Measurements from ENCODE around the gene DAZL.

DAZL gene

GRCh38 chr3:16589867-16590624, 15.2 kb downstream of the DAZL start:
- no peak for DNase-seq

DNA sequence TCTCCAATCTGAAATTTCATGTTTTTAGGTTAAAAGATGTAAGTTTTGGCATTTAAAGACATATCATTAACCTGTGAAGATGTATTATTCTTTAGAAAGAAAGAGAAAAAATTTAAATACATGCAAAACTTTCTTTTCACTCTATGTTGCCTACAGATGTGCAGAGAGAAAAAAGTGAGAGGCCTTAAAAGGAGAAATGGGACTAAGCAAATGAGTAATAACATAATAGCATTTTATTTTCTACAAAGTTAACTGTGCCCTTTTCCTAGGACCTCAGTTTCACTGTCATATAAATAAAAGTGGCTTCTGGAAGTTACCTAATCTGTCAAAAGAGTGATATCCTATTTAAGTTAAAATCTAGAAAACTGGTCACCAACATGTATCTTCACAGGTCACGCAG, 16.1 kb downstream of the DAZL start:
- no peak for DNase-seq

GRCh38 chr3:16587681-16588060, 17.6 kb downstream of the DAZL start:
- DNase-seq: no peak

- DNase-seq: no peak
These were observed 18.1 kb downstream of the DAZL start for GRCh38 chr3:16587047-16587680.

GRCh38 chr3:16584880-16585279, 20.3 kb downstream of the DAZL start:
- DNase-seq: no peak

- DNase-seq: no peak
These were observed 21.7 kb downstream of the DAZL start for GRCh38 chr3:16583551-16583950.

- no peak for DNase-seq
These were observed 35.1 kb downstream of the DAZL start for GRCh38 chr3:16570113-16570512.

DNA sequence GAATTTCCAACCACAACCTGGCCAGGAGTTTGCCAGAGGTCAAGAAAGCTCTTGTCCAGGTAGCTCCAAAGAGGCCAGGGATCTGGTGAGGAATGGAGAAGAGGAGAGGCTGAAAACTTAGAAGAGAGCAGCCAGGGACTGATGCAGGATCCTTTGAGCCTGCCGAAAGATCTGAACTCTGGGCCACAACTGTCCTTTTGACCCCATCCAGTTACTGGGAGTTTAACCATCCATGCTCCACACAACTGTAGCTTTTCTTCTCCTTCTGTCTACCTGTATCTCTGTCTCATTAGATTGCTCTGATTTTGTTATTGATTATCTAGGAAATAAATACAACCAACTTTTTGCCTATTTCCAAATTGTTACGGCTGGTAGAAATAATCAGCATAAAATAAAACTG, 36.7 kb downstream of the DAZL start:
- DNase-seq: no peak

GRCh38 chr3:16568115-16568514, 37.1 kb downstream of the DAZL start:
- DNase-seq: no peak

GRCh38 chr3:16559653-16560365, 45.4 kb downstream of the DAZL start:
- DNase-seq: no peak

GRCh38 chr3:16554126-16554525, 51.1 kb downstream of the DAZL start:
- no peak for DNase-seq

DNA sequence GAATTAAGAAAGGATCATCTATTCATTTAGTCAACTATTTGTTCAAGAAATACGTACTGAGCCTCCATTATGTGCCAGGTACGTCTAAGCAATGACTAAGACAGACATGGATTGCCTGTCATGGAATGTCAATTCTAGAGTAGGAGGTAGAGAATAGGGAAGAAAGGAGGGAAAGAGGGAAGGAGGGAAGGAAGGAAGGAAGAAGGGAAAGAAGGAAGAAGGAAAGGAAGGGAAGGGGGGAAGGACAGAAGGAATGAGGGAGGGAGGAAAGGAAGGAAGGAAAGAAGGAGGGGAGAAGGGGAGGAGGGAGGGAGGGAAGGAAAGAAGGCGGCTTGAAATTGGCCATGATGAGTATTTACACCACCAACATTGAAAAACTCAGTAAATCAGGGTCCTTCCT, 52.5 kb downstream of the DAZL start:
- no peak for DNase-seq

DNA sequence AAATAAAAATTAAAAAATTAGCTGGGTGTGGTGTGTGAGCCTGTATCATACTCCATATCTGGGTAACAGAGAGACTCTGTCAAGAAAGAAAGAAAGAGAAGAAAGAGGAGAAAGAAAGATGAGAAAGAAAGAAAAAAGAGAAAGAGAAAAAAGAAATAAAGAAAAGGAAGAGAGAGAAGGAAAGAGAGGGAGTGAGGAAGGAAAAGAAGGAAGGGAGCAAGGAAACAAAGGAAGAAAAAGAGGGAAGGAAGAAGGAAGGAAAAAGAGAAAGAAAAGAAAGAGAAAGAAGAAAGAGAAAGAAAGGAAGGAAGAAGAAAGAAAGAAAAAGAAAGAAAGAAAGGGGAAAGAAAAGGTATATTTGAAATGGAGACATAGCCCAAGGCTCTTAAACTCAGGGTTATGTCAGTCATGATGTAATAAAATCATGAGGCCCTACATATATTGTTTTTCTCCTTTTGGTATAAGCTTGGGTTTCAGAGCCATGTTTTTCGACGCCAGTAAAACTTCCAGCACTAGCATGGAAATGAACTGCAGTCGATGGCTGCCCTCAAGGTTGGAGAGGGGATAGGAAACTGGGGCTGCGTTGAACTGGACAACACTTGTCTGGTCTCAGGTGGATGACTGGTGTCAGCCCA, 53.8 kb downstream of the DAZL start:
- DNase-seq: no peak

GRCh38 chr3:16550676-16551341, 54.4 kb downstream of the DAZL start:
- peak; percentile 79 for DNase-seq

DNA sequence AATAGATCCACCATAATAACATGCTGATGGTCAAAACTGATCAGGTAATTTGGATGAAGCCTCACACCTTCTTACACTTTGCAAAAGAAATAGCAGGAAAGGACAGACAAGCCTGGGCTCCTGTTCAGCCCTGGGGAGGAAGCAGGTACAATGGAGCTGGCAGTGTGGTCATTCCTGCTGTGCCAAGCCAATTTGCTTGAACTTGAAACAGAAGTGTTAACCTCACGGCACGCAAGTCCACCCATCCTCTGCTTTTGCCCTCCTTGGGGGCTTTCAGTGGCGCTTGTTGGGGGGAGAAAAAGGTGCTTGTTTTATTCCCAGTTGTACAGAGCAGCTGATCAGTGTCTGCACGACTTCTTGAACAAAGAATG, 54.9 kb downstream of the DAZL start:
- DNase-seq: no peak

DNA sequence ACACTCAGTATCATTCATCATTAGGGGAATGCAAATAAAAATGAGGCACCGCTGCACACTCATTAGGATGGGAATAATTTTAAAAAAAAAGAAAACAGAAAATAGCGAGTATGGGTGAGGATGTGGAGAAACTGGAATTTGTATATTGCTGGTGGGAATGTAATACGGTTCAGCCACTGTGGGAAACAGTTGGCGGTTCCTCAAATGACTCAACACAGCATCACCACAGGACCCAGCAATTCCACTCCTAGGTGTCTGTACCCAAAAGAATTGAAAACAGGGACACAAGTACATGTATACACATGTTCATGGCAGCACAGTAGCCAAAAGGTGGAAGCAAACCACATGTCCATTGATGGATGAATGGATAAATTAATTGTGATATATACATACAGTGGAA, 56.5 kb downstream of the DAZL start:
- DNase-seq: no peak

- DNase-seq: no peak
These were observed 57.5 kb downstream of the DAZL start for GRCh38 chr3:16547561-16548357.

DNA sequence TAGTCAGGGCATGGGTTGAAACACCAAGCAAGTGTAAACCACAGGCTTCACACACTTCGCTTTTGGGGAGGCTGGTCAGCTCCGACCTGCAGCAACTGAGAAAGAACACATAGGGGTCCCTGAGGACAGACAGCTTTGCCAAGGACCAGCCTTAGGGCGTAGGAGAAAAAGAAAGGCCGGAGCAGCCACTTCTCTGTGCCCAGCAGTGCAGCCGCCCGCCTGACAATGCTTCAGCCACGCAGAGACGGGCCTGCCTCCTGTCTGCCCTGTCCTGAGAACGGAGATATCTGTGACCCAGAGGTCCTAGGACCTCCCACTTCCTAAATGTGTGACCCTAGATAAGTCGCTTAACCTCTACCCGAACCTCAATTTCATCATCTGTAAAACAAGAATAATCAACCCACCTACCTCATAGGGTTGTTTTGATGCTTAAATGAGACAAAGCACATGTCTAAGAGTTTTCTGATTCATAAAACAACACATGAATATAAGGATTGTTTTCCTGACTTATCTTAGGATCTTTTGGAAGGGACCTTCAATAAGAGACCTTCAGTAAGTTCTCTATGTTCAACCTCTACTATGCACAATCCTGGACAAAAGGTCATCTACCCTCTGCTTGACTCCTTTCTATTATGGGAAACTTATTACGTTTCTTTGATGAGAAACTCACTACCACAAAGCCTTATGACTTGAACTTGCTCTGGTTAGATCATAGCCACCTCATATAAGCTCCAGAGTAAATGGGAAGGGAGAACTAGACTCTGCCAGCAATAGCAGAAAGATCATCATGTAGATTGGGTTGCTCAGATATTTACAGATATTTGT, 58.8 kb downstream of the DAZL start:
- no peak for DNase-seq

- DNase-seq: no peak
These were observed 59.6 kb downstream of the DAZL start for GRCh38 chr3:16545413-16546185.

DNA sequence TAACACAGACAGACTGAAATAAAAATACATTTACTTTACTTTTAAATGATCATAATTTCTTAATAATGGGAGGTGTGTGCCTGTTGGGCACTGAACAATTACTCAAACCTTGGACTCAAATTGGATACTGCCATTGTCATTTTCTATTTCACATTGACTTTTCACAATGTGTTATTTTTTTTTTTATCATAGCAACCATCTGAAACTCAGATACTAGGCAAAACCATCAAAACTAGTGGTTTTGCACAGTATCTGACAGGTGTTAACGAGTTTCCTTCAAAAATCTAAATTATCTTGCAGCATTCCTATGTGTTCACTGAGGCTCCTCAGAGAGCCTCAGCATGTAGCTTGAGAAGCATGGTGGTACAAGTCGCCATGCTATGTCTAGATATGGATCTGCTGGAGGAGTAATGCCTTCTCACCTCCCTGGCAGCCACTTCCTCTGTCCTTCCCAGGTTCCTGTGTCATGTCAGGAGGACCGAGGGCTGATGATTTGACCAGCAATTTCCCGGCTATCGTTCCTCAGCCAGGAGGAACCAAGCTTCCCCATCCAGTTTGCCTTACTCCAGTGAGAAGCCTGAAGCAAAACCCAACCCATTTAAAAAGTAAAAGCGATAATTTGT, 61.9 kb downstream of the DAZL start:
- DNase-seq: no peak
